ENCODE measurements around the gene MID1.

The MID1 gene

GRCh38 chrX:10620121-10620699 is at the start of gene MID1:
Gene MID1 (minus strand): TSS chrX:10620585. CDS start chrX:10567547, 53,038 bp downstream.
- TF ChIP-seq CTCF (IDR thresholded peaks at IDR 0.05; ENCODE audit: insufficient read depth, low read depth, low read length, missing control alignments), result no peak
- H3K4me3 ChIP-seq (ENCODE audit: low read length), result peak within 1 kb of the TSS; percentile 69
- peak; percentile 81 for DNase-seq (ENCODE audit: low read depth)

DNA sequence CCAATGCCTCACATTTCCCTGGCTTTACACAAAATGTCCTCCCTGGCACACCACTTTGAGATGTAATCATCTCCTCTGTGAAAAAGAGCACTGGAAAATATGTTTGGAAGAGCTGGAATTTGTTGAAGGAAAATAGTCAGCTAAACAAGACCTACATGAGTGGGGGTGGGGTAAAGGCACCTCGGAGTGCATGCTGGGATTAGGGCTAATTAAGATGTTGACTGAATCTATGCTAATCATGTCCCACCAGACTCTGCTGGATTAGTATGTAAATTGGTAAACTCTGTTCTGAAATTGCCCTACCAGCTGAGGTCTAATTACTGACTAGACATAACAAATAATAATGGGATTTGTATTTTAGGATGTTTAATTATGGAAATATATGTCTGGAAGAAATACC is 46.8 kb upstream of the MID1 start:
- no peak for TF ChIP-seq CTCF (IDR thresholded peaks at IDR 0.05; ENCODE audit: insufficient read depth, low read depth, low read length, missing control alignments)
- no peak overlapping the region for H3K4me3 ChIP-seq (ENCODE audit: low read length)
- no peak for DNase-seq (ENCODE audit: low read depth)

DNA sequence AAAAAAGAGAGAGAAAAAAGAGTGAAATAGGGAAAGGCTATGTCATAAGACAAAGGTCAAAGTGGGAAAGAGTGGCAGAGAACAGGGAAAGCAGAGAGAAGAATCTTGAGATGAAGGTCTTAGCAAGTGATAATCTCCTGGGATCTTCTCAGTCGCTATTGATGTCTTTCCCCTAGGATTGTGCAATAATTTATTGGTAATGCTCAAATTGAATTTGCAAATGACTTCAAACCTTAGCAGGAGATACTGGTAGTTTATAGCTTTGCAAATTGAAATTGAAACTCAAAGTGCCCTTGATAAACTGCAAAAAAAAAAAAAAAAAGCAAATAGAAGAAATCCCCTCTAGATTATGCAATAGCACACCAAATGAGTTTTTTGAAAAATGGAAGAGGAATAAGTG is 45.7 kb upstream of the MID1 start:
- no peak overlapping the region for H3K4me3 ChIP-seq (ENCODE audit: low read length)
- no peak for TF ChIP-seq CTCF (IDR thresholded peaks at IDR 0.05; ENCODE audit: insufficient read depth, low read depth, low read length, missing control alignments)
- DNase-seq (ENCODE audit: low read depth), result no peak

- no peak for DNase-seq (ENCODE audit: low read depth)
- TF ChIP-seq CTCF (IDR thresholded peaks at IDR 0.05; ENCODE audit: insufficient read depth, low read depth, low read length, missing control alignments), result no peak
- H3K4me3 ChIP-seq (ENCODE audit: low read length), result no peak overlapping the region
These were observed 45.3 kb upstream of the MID1 start for GRCh38 chrX:10665681-10666080.

GRCh38 chrX:10660171-10660570 is 39.8 kb upstream of the MID1 start:
- H3K4me3 ChIP-seq (ENCODE audit: low read length), result no peak overlapping the region
- no peak for DNase-seq (ENCODE audit: low read depth)
- no peak for TF ChIP-seq CTCF (IDR thresholded peaks at IDR 0.05; ENCODE audit: insufficient read depth, low read depth, low read length, missing control alignments)

DNA sequence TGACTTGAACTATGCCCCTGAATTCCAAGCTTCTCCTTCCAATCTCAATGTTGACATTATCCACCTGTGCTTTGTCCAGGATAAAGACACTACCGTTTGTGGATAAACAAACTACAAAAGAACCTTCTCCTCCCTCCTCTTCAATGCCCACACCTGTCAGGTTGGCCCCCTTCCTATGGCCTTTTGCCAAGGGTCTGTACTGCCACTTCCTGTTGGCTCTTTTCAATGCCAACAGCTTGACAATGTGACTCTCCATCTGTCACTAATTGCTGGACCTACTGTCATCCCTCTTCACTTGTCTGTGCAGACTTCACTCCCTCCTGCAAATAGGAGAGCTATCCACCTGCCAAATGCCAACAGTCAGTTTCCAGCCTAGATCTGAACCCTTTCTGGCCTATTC is 35.8 kb upstream of the MID1 start:
- no peak for TF ChIP-seq CTCF (IDR thresholded peaks at IDR 0.05; ENCODE audit: insufficient read depth, low read depth, low read length, missing control alignments)
- H3K4me3 ChIP-seq (ENCODE audit: low read length), result no peak overlapping the region
- DNase-seq (ENCODE audit: low read depth), result no peak

GRCh38 chrX:10654960-10655359 is 34.6 kb upstream of the MID1 start:
- H3K4me3 ChIP-seq (ENCODE audit: low read length), result no peak overlapping the region
- no peak for DNase-seq (ENCODE audit: low read depth)
- TF ChIP-seq CTCF (IDR thresholded peaks at IDR 0.05; ENCODE audit: insufficient read depth, low read depth, low read length, missing control alignments), result no peak

All from epithelial cell of esophagus (primary cell).